CD4-positive, alpha-beta T cell (primary cell): ENCODE results near the gene UBE2D3. TPM values are rescaled to one million over a fixed set of nuclear protein-coding genes. Genes with fewer than 3 reads are reported as not detected.

Source experiments
- ATAC-seq: fragments of 200-7000 bp; cut with Tn5 transposase; one replicate; pipeline ENCODE4 v1.10.0; 2022; ENCODE audit warnings: mild to moderate bottlenecking; ENCODE audit not compliant: poor library complexity
- CTCF ChIA-PET: fragments of 350-600 bp; sonication (Branson Sonifier 250); formaldehyde crosslinking; loops from one replicate; lab custom pipeline; 2021; ENCODE audit warnings: antibody characterized with exemption, inconsistent platforms; lab: Charles Lee
- POLR2A ChIA-PET: fragments of 350-600 bp; sonication (Branson Sonifier 250); formaldehyde crosslinking; loops from one replicate; lab custom pipeline; 2021; ENCODE audit warnings: antibody characterized with exemption, inconsistent platforms; lab: Charles Lee
- DNase-seq, 14 experiments: peaks; one replicate each; pipeline ENCODE4 v3.0.0-alpha.2; 2013 to 2020; ENCODE audit warnings: mixed read lengths in 2 of 14
- H3K27ac ChIP-seq, 2 donors: one replicate each; pipeline versions ENCODE4 v1.5.1 to v1.7.0; 2013; ENCODE audit warnings: low read length in 2 of 2, low read depth in 1 of 2, mild to moderate bottlenecking in 1 of 2
- H3K27me3 ChIP-seq, 2 experiments: 1 replicate in 1 of 2; 2 replicates in 1 of 2; pipeline versions ENCODE4 v1.6.1 to v1.7.0; 2013; ENCODE audit warnings: low read length in 2 of 2, control low read depth in 1 of 2, mild to moderate bottlenecking in 1 of 2, moderate library complexity in 1 of 2; ENCODE audit not compliant: insufficient read depth in 2 of 2, control insufficient read depth in 1 of 2
- H3K36me3 ChIP-seq: one replicate; pipeline ENCODE4 v1.6.1; 2013; ENCODE audit warnings: low read length, control low read depth; ENCODE audit not compliant: insufficient read depth
- H3K4me1 ChIP-seq: one replicate; pipeline ENCODE4 v1.6.1; 2013; ENCODE audit warnings: low read length, control low read depth; ENCODE audit not compliant: insufficient read depth
- H3K4me3 ChIP-seq: one replicate; pipeline ENCODE4 v1.5.1; 2013; ENCODE audit warnings: mild to moderate bottlenecking, low read length, moderate library complexity
- H3K9me3 ChIP-seq, 2 experiments: 1 replicate in 1 of 2; 2 replicates in 1 of 2; pipeline versions ENCODE4 v1.6.1 to v1.7.0; 2013; ENCODE audit warnings: low read length in 2 of 2, mild to moderate bottlenecking in 2 of 2, control low read depth in 1 of 2, moderate library complexity in 1 of 2; ENCODE audit not compliant: control insufficient read depth in 1 of 2, insufficient read depth in 1 of 2
- H3K27ac Mint-ChIP-seq: one replicate; pipeline ENCODE4 v1.8.0; 2020; ENCODE audit warnings: mixed read lengths
- H3K27me3 Mint-ChIP-seq: one replicate; pipeline ENCODE4 v1.8.0; 2021; ENCODE audit warnings: mixed read lengths
- H3K36me3 Mint-ChIP-seq: one replicate; pipeline ENCODE4 v1.8.0; 2021; ENCODE audit warnings: low read depth, mixed read lengths
- H3K4me1 Mint-ChIP-seq: one replicate; pipeline ENCODE4 v1.8.0; 2021; ENCODE audit warnings: low read depth, mixed read lengths
- H3K4me3 Mint-ChIP-seq: one replicate; pipeline ENCODE4 v1.8.0; 2020; ENCODE audit warnings: mild to moderate bottlenecking, mixed read lengths
- H3K9me3 Mint-ChIP-seq: one replicate; pipeline ENCODE4 v1.8.0; 2020; ENCODE audit warnings: mixed read lengths
- CTCF ChIP-seq: fragments of 200-600 bp; IDR thresholded peaks from one replicate; pipeline ENCODE4 v1.8.0; 2022; ENCODE audit warnings: antibody characterized with exemption, mild to moderate bottlenecking
- intact Hi-C, 2 experiments: fragments of 100-400 bp; cut with DNase I in 1 of 2; cut with micrococcal nuclease in 1 of 2; formaldehyde crosslinking; loops; one replicate each; pipeline versions ENCODE4 v1.15.1 to v1.9.0; 2023 to 2025; cut with DNase I, micrococcal nuclease
- total RNA-seq, 174 experiments: library from RNA in 2 of 174; stranded (reverse) in 2 of 174; gene quantifications; one replicate each; pipeline ENCODE4 v1.2.3 and lab custom pipeline; 2021 to 2026

UBE2D3 gene
- total RNA-seq, 2 experiments from 2014 or later, result 659 to 719 TPM

DNA sequence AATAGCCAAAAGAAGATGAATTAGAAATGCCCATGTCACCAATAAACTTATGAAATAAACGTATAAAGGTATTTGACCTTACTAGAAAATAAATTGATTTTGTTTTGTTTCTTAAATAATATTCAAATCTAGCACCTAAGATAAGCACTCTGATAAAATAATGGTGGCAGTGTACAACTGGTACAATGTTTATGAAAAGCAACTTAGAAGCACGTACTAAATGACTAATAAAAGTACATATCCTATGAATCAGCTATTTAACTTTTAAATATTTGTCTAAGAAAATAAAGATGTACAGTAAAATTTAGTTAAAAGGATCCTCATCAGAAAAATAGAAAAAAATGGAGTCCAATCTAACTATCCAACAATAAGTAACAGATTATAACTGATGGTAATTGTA lies 73.3 kb downstream of the UBE2D3 start:
- Histone ChIP-seq H3K9me3 (no peaks in the 10 kb centered on the region), H3K4me3 (no peak overlapping the region), H3K36me3 (peaks cover 6% of the 10 kb centered on the region), H3K27ac (no peak overlapping the region), H3K4me1 (peaks cover 2% of the 10 kb centered on the region), H3K27me3 (no peaks in the 10 kb centered on the region)
- Mint-ChIP-seq H3K27ac (no peak overlapping the region), H3K4me3 (no peak overlapping the region), H3K27me3 (no peaks in the 10 kb centered on the region), H3K36me3 (peaks cover 14% of the 10 kb centered on the region), H3K9me3 (no peaks in the 10 kb centered on the region), H3K4me1 (peaks cover 39% of the 10 kb centered on the region)
- intact Hi-C loops, result no loop called here
- ChIA-PET CTCF (no interaction called here), POLR2A (interaction anchor here (0.7 kb wide), 2 partner anchors 8 to 141 kb away, joined by 3 read pairs; no protein-coding TSS in a partner anchor)
- DNase-seq, result no peak
- ATAC-seq, result no peak
- TF ChIP-seq CTCF, result no peak

- H3K4me1 Mint-ChIP-seq, result peaks cover 19% of the 10 kb centered on the region
- Histone ChIP-seq H3K4me1 (no peaks in the 10 kb centered on the region), H3K27ac (no peak overlapping the region), H3K27me3 (no peaks in the 10 kb centered on the region), H3K9me3 (no peaks in the 10 kb centered on the region), H3K36me3 (peaks cover 11% of the 10 kb centered on the region), H3K4me3 (no peak overlapping the region)
- H3K36me3 Mint-ChIP-seq, result peaks cover 27% of the 10 kb centered on the region
- H3K9me3 Mint-ChIP-seq, result no peaks in the 10 kb centered on the region
- CTCF ChIA-PET, result no interaction called here
- H3K27me3 Mint-ChIP-seq, result no peaks in the 10 kb centered on the region
- no peak for ATAC-seq
- H3K27ac Mint-ChIP-seq, result no peak overlapping the region
- DNase-seq, result no peak
- TF ChIP-seq CTCF, result no peak
- intact Hi-C loops, result no loop called here
- POLR2A ChIA-PET, result interaction anchor here (0.9 kb wide), 1 partner anchor 9 kb away, joined by 4 read pairs; the partner anchor contains the start of gene MANBA
- no peak overlapping the region for H3K4me3 Mint-ChIP-seq
These were observed 75.4 kb downstream of the UBE2D3 start for GRCh38 chr4:102751941-102752340.

Other genes with a start within 250 kb of the UBE2D3 start
- gene MANBA, start 66.6 kb downstream of the UBE2D3 start, total RNA-seq, result 10 to 100 TPM; 16.9 to 18.2 TPM
- 10 to 100 TPM; 12.8 to 13.7 TPM for gene CISD2, start 41.4 kb upstream of the UBE2D3 start, total RNA-seq
- gene SLC9B1, start 192.2 kb upstream of the UBE2D3 start, total RNA-seq, result 1 to 10 TPM; 3.6 to 3.7 TPM
- 10 to 100 TPM; 21.1 to 21.7 TPM for gene SLC9B2, start 249.2 kb upstream of the UBE2D3 start, total RNA-seq